LNCAP (cell line): ENCODE measurements around the gene HTR3A.

Experiments used
- CTCF ChIP-seq: fragments of 450-650 bp; IDR thresholded peaks from 2 replicates; pipeline ENCODE4 v1.5.1; 2017; ENCODE audit warnings: mild to moderate bottlenecking

Gene HTR3A

DNA sequence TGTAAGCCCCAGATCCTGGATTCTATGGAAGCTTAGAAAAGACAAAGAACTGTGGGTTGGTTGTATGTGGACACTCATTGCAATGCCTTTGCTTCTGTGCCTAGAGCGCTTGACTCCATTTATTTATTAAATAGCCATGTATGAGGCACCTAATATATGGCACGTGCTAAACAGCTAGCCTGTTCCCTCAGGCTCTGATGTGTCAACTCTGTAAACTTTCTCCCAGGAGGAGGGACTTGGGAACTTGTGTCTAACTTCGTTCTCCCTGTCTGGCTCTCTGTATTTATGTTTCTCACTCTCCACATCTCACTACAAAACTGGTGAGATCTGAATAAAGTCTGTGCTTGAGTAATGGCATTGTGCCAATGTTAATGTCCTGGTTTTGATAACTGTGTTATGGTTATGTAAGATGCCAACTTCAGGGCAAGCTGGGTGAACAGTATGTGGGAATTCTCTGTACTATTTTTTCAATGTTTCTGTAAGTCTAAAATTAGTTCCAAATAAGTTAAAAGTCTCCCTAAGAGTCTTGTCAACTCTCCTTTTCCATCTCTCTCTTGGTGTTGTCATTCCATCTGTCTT, 50.5 kb downstream of the HTR3A start:
- TF ChIP-seq CTCF: no peak

DNA sequence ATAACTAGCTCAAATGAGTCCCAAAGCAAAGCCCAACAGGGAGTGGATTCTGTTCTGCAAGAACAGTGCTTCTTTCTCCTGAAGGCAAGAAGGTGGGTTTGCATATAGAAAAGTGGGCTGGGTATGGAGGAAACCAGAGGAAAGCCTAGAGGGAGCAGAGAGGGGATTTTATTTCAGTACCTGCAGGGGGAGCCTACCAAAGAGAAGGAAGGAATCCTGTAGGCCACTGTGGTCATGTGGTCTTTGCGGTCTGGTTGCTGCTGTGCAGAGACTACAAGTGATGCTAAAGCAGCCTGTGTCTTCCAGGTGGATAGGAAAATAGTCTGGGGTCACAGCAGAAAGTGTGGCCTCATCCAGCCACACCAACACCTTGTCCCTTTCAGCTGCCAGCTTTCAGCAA, 51.4 kb downstream of the HTR3A start:
- TF ChIP-seq CTCF: no peak

DNA sequence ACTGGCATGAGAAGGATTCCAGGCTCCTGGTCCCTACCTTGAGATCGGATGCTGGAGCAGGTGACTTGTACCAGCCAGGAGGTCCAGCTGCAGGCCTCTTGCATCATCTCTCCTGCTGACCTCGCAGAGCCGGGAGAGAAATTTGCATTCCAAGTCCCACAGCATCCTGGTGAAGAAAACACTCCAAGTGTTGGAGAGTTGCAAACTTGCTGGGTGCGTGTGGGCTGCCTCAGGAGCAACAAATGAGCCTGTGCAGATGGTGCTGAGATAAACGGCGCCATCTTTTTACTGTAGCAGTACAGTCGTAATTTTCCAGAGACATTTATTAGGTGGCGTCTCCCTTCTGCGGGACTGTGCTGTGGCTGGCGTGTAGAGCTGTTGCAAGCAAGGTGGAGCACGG, 52.5 kb downstream of the HTR3A start:
- TF ChIP-seq CTCF: no peak

- TF ChIP-seq CTCF: no peak
Observed at GRCh38 chr11:114027926-114028325, 53.0 kb downstream of the HTR3A start.

- no peak for TF ChIP-seq CTCF
Observed at GRCh38 chr11:114031246-114031966, 56.5 kb downstream of the HTR3A start.

GRCh38 chr11:114031967-114032320, 57.0 kb downstream of the HTR3A start:
- TF ChIP-seq CTCF: no peak

DNA sequence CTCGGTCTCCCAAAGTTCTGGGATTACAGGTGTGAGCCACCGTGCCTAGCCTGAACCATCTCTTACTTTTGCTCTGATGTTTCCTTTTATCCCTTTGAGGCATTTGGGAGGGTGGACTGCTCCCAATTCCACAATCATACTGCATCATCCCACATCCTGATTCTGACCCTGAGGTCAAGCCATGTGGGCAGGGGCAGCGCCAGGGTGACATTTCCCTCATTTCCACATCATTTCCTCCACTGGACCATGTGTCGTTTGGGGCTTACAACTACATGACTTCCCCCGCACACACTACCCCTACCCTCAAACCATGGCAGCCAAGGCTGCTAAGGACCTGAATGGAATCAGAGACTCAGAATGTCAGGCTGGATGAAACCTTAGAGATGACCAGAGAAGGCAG, 58.2 kb downstream of the HTR3A start:
- no peak for TF ChIP-seq CTCF
